Left lung (tissue), 10 donors: ENCODE measurements around the gene MARCHF9. TPM values are rescaled to one million over a fixed set of nuclear protein-coding genes. Genes with fewer than 3 reads are reported as not detected.

Experiments used
- ATAC-seq: fragments of 200-7000 bp; cut with Tn5 transposase; one replicate; pipeline ENCODE4 v1.9.1; 2020; ENCODE audit warnings: moderate library complexity
- DNase-seq, 4 donors: peaks; one replicate each; pipeline ENCODE4 v3.0.0-alpha.2; 2013 to 2020
- H3K27ac ChIP-seq, 2 donors: fragments of 200-600 bp; sonication (generic) in 1 of 2; one replicate each; pipeline versions ENCODE4 v1.5.0 to v1.8.0; 2020 to 2021
- H3K27me3 ChIP-seq, 2 donors: fragments of 200-600 bp; sonication (generic) in 1 of 2; one replicate each; pipeline versions ENCODE4 v1.5.0 to v1.8.0; 2020 to 2021
- H3K36me3 ChIP-seq, 2 donors: fragments of 200-600 bp; sonication (generic) in 1 of 2; one replicate each; pipeline versions ENCODE4 v1.5.0 to v1.8.0; 2020 to 2021
- H3K4me1 ChIP-seq, 2 donors: fragments of 200-600 bp; one replicate each; pipeline ENCODE4 v1.8.0; 2021
- H3K4me3 ChIP-seq, 2 donors: fragments of 200-600 bp; sonication (generic) in 1 of 2; one replicate each; pipeline versions ENCODE4 v1.5.0 to v1.8.0; 2020 to 2021; ENCODE audit warnings: mild to moderate bottlenecking in 1 of 2
- H3K9me3 ChIP-seq, 2 donors: fragments of 200-600 bp; sonication (generic) in 1 of 2; one replicate each; pipeline versions ENCODE4 v1.5.0 to v1.8.0; 2020 to 2021
- CTCF ChIP-seq, 2 donors: fragments of 200-600 bp; sonication (generic) in 1 of 2; IDR thresholded peaks; one replicate each; pipeline versions ENCODE4 v1.5.0 to v1.8.0; 2021; ENCODE audit warnings: antibody characterized with exemption in 2 of 2
- intact Hi-C, 2 donors: fragments of 100-400 bp; cut with DNase I; formaldehyde crosslinking; loops; one replicate each; pipeline versions ENCODE4 v1.11.2 to v1.14.2; 2022
- polyA plus RNA-seq, 6 donors: library from polyadenylated mRNA; unstranded; fragments of 120-200 nt; gene quantifications; one replicate each; pipeline ENCODE4 v1.2.1, GENCODE V29; 2013; ENCODE audit not compliant: insufficient read length in 6 of 6
- total RNA-seq, 2 donors: library from RNA; stranded (reverse); fragmentation: NEBNext Ultra II Directional; extraction: Animal tissue kit (Norgen Biotek cat#: 25700); gene quantifications; one replicate each; pipeline ENCODE4 v1.2.1, GENCODE V29; 2021
- donor health status: DM: no; HTN: yes; CAD: no.
- donor health status: DM: no; HTN: no; CAD: no.

MARCHF9 gene
- total and polyA plus RNA-seq, 8 donors, result 16.5 to 22.6 (median 19.5) TPM

- no peaks in the 10 kb centered on the region for H3K9me3 ChIP-seq
- TF ChIP-seq CTCF (IDR thresholded peaks at IDR 0.05), result peak in 1 of 2 donors; percentile 26
- H3K4me3 ChIP-seq, result no peak overlapping the region
- ATAC-seq (no peak), DNase-seq (no peak)
- H3K27ac ChIP-seq, result no peak overlapping the region
- H3K4me1 ChIP-seq, result peaks cover under 1 to 20% of the 10 kb centered on the region in 2 donors
- intact Hi-C loops, result no loop called here
- peaks cover 0 to 20% of the 10 kb centered on the region in 2 donors for H3K36me3 ChIP-seq
- H3K27me3 ChIP-seq, result peaks cover 5 to 28% of the 10 kb centered on the region in 2 donors
Observed at GRCh38 chr12:57759360-57759980, 4.6 kb downstream of the MARCHF9 start.

GRCh38 chr12:57760347-57760982 is 5.6 kb downstream of the MARCHF9 start:
- peaks cover 15 to 31% of the 10 kb centered on the region in 2 donors for H3K27me3 ChIP-seq
- H3K36me3 ChIP-seq, result peaks cover 0 to 20% of the 10 kb centered on the region in 2 donors
- no peak for TF ChIP-seq CTCF (IDR thresholded peaks at IDR 0.05)
- intact Hi-C loops, result no loop called here
- H3K4me3 ChIP-seq, result no peak overlapping the region
- peaks cover 6 to 26% of the 10 kb centered on the region in 2 donors for H3K4me1 ChIP-seq
- H3K27ac ChIP-seq, result no peak overlapping the region
- DNase-seq (no peak), ATAC-seq (no peak)
- H3K9me3 ChIP-seq, result no peaks in the 10 kb centered on the region

- Histone ChIP-seq H3K27me3 (peaks cover 24 to 41% of the 10 kb centered on the region in 2 donors), H3K4me1 (peaks cover 15 to 28% of the 10 kb centered on the region in 2 donors), H3K4me3 (no peak overlapping the region), H3K27ac (no peak overlapping the region), H3K9me3 (no peaks in the 10 kb centered on the region), H3K36me3 (peaks cover 0 to 20% of the 10 kb centered on the region in 2 donors)
- DNase-seq, result no peak
- TF ChIP-seq CTCF (IDR thresholded peaks at IDR 0.05), result no peak
- intact Hi-C loops, result no loop called here
- ATAC-seq, result no peak
Observed at GRCh38 chr12:57761391-57761998, 6.6 kb downstream of the MARCHF9 start.

GRCh38 chr12:57762463-57762862 is 7.6 kb downstream of the MARCHF9 start:
- Histone ChIP-seq H3K27ac (no peak overlapping the region), H3K4me3 (no peak overlapping the region), H3K36me3 (peaks cover 0 to 20% of the 10 kb centered on the region in 2 donors), H3K9me3 (no peaks in the 10 kb centered on the region), H3K4me1 (peaks cover 23 to 32% of the 10 kb centered on the region in 2 donors), H3K27me3 (peaks cover 24 to 51% of the 10 kb centered on the region in 2 donors)
- DNase-seq, result no peak
- intact Hi-C loops, result no loop called here
- TF ChIP-seq CTCF (IDR thresholded peaks at IDR 0.05), result no peak
- ATAC-seq, result no peak
